ENCODE results near the gene BCL7A.
"Not testable (repeated sequence)": the region's sequence is repeated elsewhere in the genome, so short reads cannot be mapped to it uniquely, and the experiment has no call there.

The BCL7A gene

GRCh38 chr12:121983536-121984210 lies 38.0 kb upstream of the BCL7A start:
- no peak for TF ChIP-seq EZH2 (IDR thresholded peaks at IDR 0.05)
- TF ChIP-seq POLR2AphosphoS5 (IDR thresholded peaks at IDR 0.05; ENCODE audit: borderline replicate concordance, low read depth, low read length), result no peak
- no peak for TF ChIP-seq FOXP2 (optimal IDR thresholded peaks at IDR 0.05; ENCODE audit: control extremely low read depth, extremely low read length, insufficient read depth)
- H3K4me3 ChIP-seq, result no peak overlapping the region
- no peaks in the 10 kb centered on the region for H3K9me3 ChIP-seq (ENCODE audit: low read depth, low read length)
- no peak overlapping the region for H3K9ac ChIP-seq (ENCODE audit: insufficient read length)
- H3K27ac ChIP-seq, result no peak overlapping the region
- no peaks in the 10 kb centered on the region for H3K36me3 ChIP-seq (ENCODE audit: insufficient read depth, low read length)
- DNase-seq (ENCODE audit: low read depth, low spot score), result no peak

- H3K36me3 ChIP-seq (ENCODE audit: insufficient read depth, low read length), result no peaks in the 10 kb centered on the region
- H3K27ac ChIP-seq, result no peak overlapping the region
- H3K4me3 ChIP-seq, result no peak overlapping the region
- no peak for DNase-seq (ENCODE audit: low read depth, low spot score)
- H3K9me3 ChIP-seq (ENCODE audit: low read depth, low read length), result no peaks in the 10 kb centered on the region
- TF ChIP-seq EZH2 (IDR thresholded peaks at IDR 0.05) (no peak), FOXP2 (optimal IDR thresholded peaks at IDR 0.05; ENCODE audit: control extremely low read depth, extremely low read length, insufficient read depth) (no peak), POLR2AphosphoS5 (IDR thresholded peaks at IDR 0.05; ENCODE audit: borderline replicate concordance, low read depth, low read length) (no peak)
- no peak overlapping the region for H3K9ac ChIP-seq (ENCODE audit: insufficient read length)
Measured at GRCh38 chr12:121986489-121987245, 35.0 kb upstream of the BCL7A start.

- not testable (repeated sequence) for H3K9me3 ChIP-seq (ENCODE audit: low read depth, low read length); H3K4me3 ChIP-seq; H3K9ac ChIP-seq (ENCODE audit: insufficient read length); DNase-seq (ENCODE audit: low read depth, low spot score); H3K27ac ChIP-seq; H3K36me3 ChIP-seq (ENCODE audit: insufficient read depth, low read length)
Measured at GRCh38 chr12:121988519-121988918, 33.2 kb upstream of the BCL7A start.

GRCh38 chr12:121989276-121990113 lies 32.2 kb upstream of the BCL7A start:
- H3K27ac ChIP-seq, result no peak overlapping the region

GRCh38 chr12:121990114-121990647 lies 31.5 kb upstream of the BCL7A start:
- H3K36me3 ChIP-seq (ENCODE audit: insufficient read depth, low read length), result no peaks in the 10 kb centered on the region
- H3K4me3 ChIP-seq, result no peak overlapping the region
- no peak for DNase-seq (ENCODE audit: low read depth, low spot score)
- H3K9ac ChIP-seq (ENCODE audit: insufficient read length), result no peak overlapping the region
- H3K9me3 ChIP-seq (ENCODE audit: low read depth, low read length), result no peaks in the 10 kb centered on the region
- no peak for TF ChIP-seq FOXP2 (optimal IDR thresholded peaks at IDR 0.05; ENCODE audit: control extremely low read depth, extremely low read length, insufficient read depth)
- no peak for TF ChIP-seq POLR2AphosphoS5 (IDR thresholded peaks at IDR 0.05; ENCODE audit: borderline replicate concordance, low read depth, low read length)
- no peak for TF ChIP-seq EZH2 (IDR thresholded peaks at IDR 0.05)
- no peak overlapping the region for H3K27ac ChIP-seq

More at GRCh38 chr12:121989276-121990113, 32.2 kb upstream of the BCL7A start:
- Histone ChIP-seq H3K9ac (ENCODE audit: insufficient read length) (no peak overlapping the region), H3K4me3 (no peak overlapping the region), H3K9me3 (ENCODE audit: low read depth, low read length) (no peaks in the 10 kb centered on the region), H3K36me3 (ENCODE audit: insufficient read depth, low read length) (no peaks in the 10 kb centered on the region)
- no peak for TF ChIP-seq EZH2 (IDR thresholded peaks at IDR 0.05)
- TF ChIP-seq POLR2AphosphoS5 (IDR thresholded peaks at IDR 0.05; ENCODE audit: borderline replicate concordance, low read depth, low read length), result no peak
- TF ChIP-seq FOXP2 (optimal IDR thresholded peaks at IDR 0.05; ENCODE audit: control extremely low read depth, extremely low read length, insufficient read depth), result no peak
- DNase-seq (ENCODE audit: low read depth, low spot score), result no peak

GRCh38 chr12:121990692-121991603 lies 30.7 kb upstream of the BCL7A start:
- Histone ChIP-seq H3K9ac (ENCODE audit: insufficient read length) (no peak overlapping the region), H3K27ac (no peak overlapping the region), H3K36me3 (ENCODE audit: insufficient read depth, low read length) (no peaks in the 10 kb centered on the region), H3K4me3 (no peak overlapping the region), H3K9me3 (ENCODE audit: low read depth, low read length) (no peaks in the 10 kb centered on the region)
- TF ChIP-seq FOXP2 (optimal IDR thresholded peaks at IDR 0.05; ENCODE audit: control extremely low read depth, extremely low read length, insufficient read depth) (no peak), EZH2 (IDR thresholded peaks at IDR 0.05) (no peak), POLR2AphosphoS5 (IDR thresholded peaks at IDR 0.05; ENCODE audit: borderline replicate concordance, low read depth, low read length) (no peak)
- no peak for DNase-seq (ENCODE audit: low read depth, low spot score)

GRCh38 chr12:121992059-121992879 lies 29.4 kb upstream of the BCL7A start:
- H3K36me3 ChIP-seq (ENCODE audit: insufficient read depth, low read length), result no peaks in the 10 kb centered on the region
- H3K27ac ChIP-seq, result no peak overlapping the region
- no peak overlapping the region for H3K9ac ChIP-seq (ENCODE audit: insufficient read length)
- DNase-seq (ENCODE audit: low read depth, low spot score), result no peak
- no peak overlapping the region for H3K4me3 ChIP-seq
- TF ChIP-seq POLR2AphosphoS5 (IDR thresholded peaks at IDR 0.05; ENCODE audit: borderline replicate concordance, low read depth, low read length) (no peak), EZH2 (IDR thresholded peaks at IDR 0.05) (no peak), FOXP2 (optimal IDR thresholded peaks at IDR 0.05; ENCODE audit: control extremely low read depth, extremely low read length, insufficient read depth) (no peak)
- no peaks in the 10 kb centered on the region for H3K9me3 ChIP-seq (ENCODE audit: low read depth, low read length)

Measured in SK-N-MC (cell line).